ENCODE results near the gene ITGAX.

GRCh38 chr16:31409433-31409832, 54.5 kb downstream of the ITGAX start:
- TF ChIP-seq CTCF (IDR thresholded peaks at IDR 0.05; ENCODE audit: poor library complexity) (no peak), EZH2 (IDR thresholded peaks at IDR 0.05; ENCODE audit: borderline replicate concordance) (no peak), EZH2phosphoT487 (IDR thresholded peaks at IDR 0.05; ENCODE audit: low read depth, severe bottlenecking, unreplicated experiment) (no peak)
